GM12878 (cell line): Measurements from ENCODE around the gene TUBA8. TPM values are rescaled to one million over a fixed set of nuclear protein-coding genes. Genes with fewer than 3 reads are reported as not detected.

Source experiments
- ATAC-seq: fragments of 200-7000 bp; cut with Tn5 transposase; 3 replicates; pipeline ENCODE4 v1.9.1; 2020; ENCODE audit warnings: mild to moderate bottlenecking, moderate library complexity
- BruUV-seq: library from RNA; stranded (reverse); fragments of 400-500 nt; replicated peaks from 2 replicates; lab custom pipeline; 2021; lab: Mats Ljungman, UMichigan
- CTCF ChIA-PET: fragments of 300-600 bp; sonication (Branson Sonifier 250); formaldehyde crosslinking; extraction: SDS; loops from one replicate; lab custom pipeline; 2021; ENCODE audit warnings: inconsistent platforms; lab: Yijun Ruan, JAX
- POLR2A ChIA-PET: fragments of 350-600 bp; formaldehyde crosslinking; extraction: SDS; loops from one replicate; lab custom pipeline; 2021; ENCODE audit warnings: inconsistent platforms; lab: Charles Lee
- RAD21 ChIA-PET: fragments of 300-600 bp; sonication (Branson Sonifier 250); formaldehyde crosslinking; loops from one replicate; lab custom pipeline; 2023; ENCODE audit warnings: antibody characterized with exemption; ENCODE audit not compliant: unreplicated experiment; lab: Charles Lee
- SMC1A ChIA-PET: fragments of 300-600 bp; sonication (Branson Sonifier 250); formaldehyde crosslinking; loops from one replicate; lab custom pipeline; 2023; ENCODE audit not compliant: unreplicated experiment, uncharacterized antibody; lab: Charles Lee
- DNase-seq: peaks from one replicate; pipeline ENCODE4 v3.0.0-alpha.2; 2011; ENCODE audit warnings: low read depth, low spot score
- FAIRE-seq: peaks from 3 replicates; lab custom pipeline; 2011; peaks lifted over from hg19 to GRCh38; lab: Jason Lieb, UNC
- H2AFZ ChIP-seq: 2 replicates; pipeline ENCODE4 v1.6.0; 2011; ENCODE audit warnings: low read depth, low read length, control low read depth; ENCODE audit not compliant: control insufficient read depth
- H3K27ac ChIP-seq: 2 replicates; pipeline ENCODE4 v1.5.1; 2011; ENCODE audit warnings: control low read depth; ENCODE audit not compliant: control insufficient read depth, insufficient read depth
- H3K27me3 ChIP-seq, 2 experiments: replicated peaks in 1 of 2; 2 replicates each; pipeline versions ENCODE4 v1.6.0 to v1.6.1; 2011; ENCODE audit warnings: low read length in 1 of 2; ENCODE audit not compliant: control insufficient read depth in 2 of 2, insufficient read depth in 2 of 2
- H3K36me3 ChIP-seq, 2 experiments: 2 replicates each; pipeline ENCODE4 v1.5.1; 2011; ENCODE audit warnings: low read length in 1 of 2; ENCODE audit not compliant: control insufficient read depth in 2 of 2, insufficient read depth in 2 of 2
- H3K4me1 ChIP-seq: 2 replicates; pipeline ENCODE4 v1.6.1; 2011; ENCODE audit warnings: mild to moderate bottlenecking, low read length, moderate library complexity, mixed read lengths; ENCODE audit not compliant: control insufficient read depth, insufficient read depth
- H3K4me2 ChIP-seq: 2 replicates; pipeline ENCODE4 v1.6.0; 2011; ENCODE audit warnings: control low read depth; ENCODE audit not compliant: control insufficient read depth, insufficient read depth
- H3K4me3 ChIP-seq: fragments of 200-600 bp; sonication (generic); 2 replicates; pipeline ENCODE4 v1.5.1; 2016
- H3K79me2 ChIP-seq: 2 replicates; pipeline ENCODE4 v1.6.0; 2011; ENCODE audit warnings: low read length; ENCODE audit not compliant: control insufficient read depth, insufficient read depth
- H3K9ac ChIP-seq: 2 replicates; pipeline ENCODE4 v1.8.0; 2011; ENCODE audit warnings: low read length, control low read depth, mixed read lengths; ENCODE audit not compliant: control insufficient read depth, insufficient read depth
- H3K9me3 ChIP-seq: replicated peaks from 3 replicates; pipeline ENCODE4 v1.5.1; 2011; ENCODE audit warnings: mild to moderate bottlenecking, low read length; ENCODE audit not compliant: control insufficient read depth, insufficient read depth
- H4K20me1 ChIP-seq: 2 replicates; pipeline ENCODE4 v1.6.0; 2011; ENCODE audit not compliant: control insufficient read depth, insufficient read depth
- CEBPB ChIP-seq, 2 experiments: fragments of 150-350 bp in 1 of 2; IDR thresholded peaks; 2 replicates each; pipeline ENCODE4 v1.6.1; 2012 to 2014; ENCODE audit warnings: low read depth in 2 of 2, low read length in 2 of 2, borderline replicate concordance in 1 of 2, inconsistent platforms in 1 of 2
- FOXM1 ChIP-seq: IDR thresholded peaks from 2 replicates; pipeline ENCODE4 v1.6.1; 2012; ENCODE audit warnings: low read depth, mild to moderate bottlenecking, inconsistent platforms, low read length, moderate library complexity
- HDGF ChIP-seq: fragments of 450-650 bp; IDR thresholded peaks from 2 replicates; pipeline ENCODE4 v1.6.1; 2016; ENCODE audit warnings: antibody characterized with exemption
- HSF1 ChIP-seq: fragments of 150-350 bp; IDR thresholded peaks from 2 replicates; pipeline ENCODE4 v1.6.1; 2014; ENCODE audit warnings: mild to moderate bottlenecking, low read depth, low read length
- JUND ChIP-seq: IDR thresholded peaks from 2 replicates; pipeline ENCODE4 v1.6.1; 2012; ENCODE audit warnings: low read depth, mild to moderate bottlenecking, low read length, improper control_type of control experiment, moderate library complexity
- MEF2B ChIP-seq: fragments of 450-650 bp; IDR thresholded peaks from 2 replicates; pipeline ENCODE4 v1.6.1; 2018; ENCODE audit warnings: mild to moderate bottlenecking, moderate library complexity; ENCODE audit not compliant: partially characterized antibody, poor library complexity, severe bottlenecking
- RB1 ChIP-seq: fragments of 450-650 bp; formaldehyde crosslinking; IDR thresholded peaks from 2 replicates; pipeline ENCODE4 v1.6.1; 2017; ENCODE audit warnings: mild to moderate bottlenecking, borderline replicate concordance
- SRF ChIP-seq, 2 experiments: IDR thresholded peaks; 2 replicates each; pipeline ENCODE4 v1.6.1; 2011; ENCODE audit warnings: low read depth in 2 of 2, low read length in 2 of 2, mild to moderate bottlenecking in 1 of 2, moderate library complexity in 1 of 2
- SUZ12 ChIP-seq: fragments of 200-600 bp; sonication (generic); IDR thresholded peaks from one replicate; pipeline ENCODE4 v1.6.1; 2018; ENCODE audit warnings: antibody characterized with exemption, mild to moderate bottlenecking; ENCODE audit not compliant: unreplicated experiment
- TCF12 ChIP-seq: IDR thresholded peaks from 2 replicates; pipeline ENCODE4 v1.6.1; 2011; ENCODE audit warnings: low read depth, mild to moderate bottlenecking, low read length
- ZNF217 ChIP-seq: fragments of 450-650 bp; IDR thresholded peaks from 2 replicates; pipeline ENCODE4 v1.6.1; 2017; ENCODE audit warnings: antibody characterized with exemption, mild to moderate bottlenecking
- ZSCAN29 ChIP-seq: fragments of 450-650 bp; IDR thresholded peaks from 2 replicates; pipeline ENCODE4 v1.6.1; 2017; ENCODE audit warnings: mild to moderate bottlenecking, moderate library complexity
- WGBS: methylation state at CpG from one replicate; pipeline ENCODE4 v1.1.6; 2016; ENCODE audit warnings: low lambda C conversion rate; ENCODE audit not compliant: insufficient replicate concordance, insufficient coverage; ENCODE audit errors: missing lambda C conversion rate; 5-methylcytosine and 5-hydroxymethylcytosine counted together
- in situ Hi-C: fragments of 300-500 bp; cut with MboI; formaldehyde crosslinking; loops from 9 replicates; pipeline ENCODE4 v1.14.3; 2018; ENCODE audit warnings: mixed read lengths
- intact Hi-C: fragments of 100-400 bp; cut with micrococcal nuclease; formaldehyde crosslinking; loops from one replicate; pipeline ENCODE4 v1.14.2; 2022; ENCODE audit not compliant: unreplicated experiment
- polyA plus RNA-seq, 11 experiments: library from polyadenylated mRNA; depleted of rRNA in 4 of 11; unstranded in 6 of 11; stranded (reverse) in 5 of 11; fragments of >200 nt; fragmentation: Nextera tagmentation in 4 of 11; fragmentation: Illumina TruSeq in 1 of 11; extraction: Ambion mirVana in 4 of 11; extraction: Trizol in 1 of 11; gene quantifications; 1 replicate in 1 of 11; 2 replicates in 10 of 11; pipeline versions ENCODE4 v1.2.1 to v1.2.3, GENCODE V29; 2011 to 2016; ENCODE audit warnings: inconsistent platforms in 2 of 11, missing spikeins in 2 of 11, low read depth in 1 of 11
- total RNA-seq, 4 experiments: library from RNA; depleted of rRNA in 3 of 4; stranded (reverse); fragments of >200 nt in 3 of 4; fragmentation: Illumina TruSeq in 1 of 4; extraction: Trizol in 1 of 4; gene quantifications; 2 replicates each; pipeline versions ENCODE4 v1.2.1 to v1.2.3, GENCODE V29; 2013 to 2021
- TF ChIP-seq, protein P1 (sequence below), 3 experiments: IDR thresholded peaks in 2 of 3; conservative IDR thresholded peaks in 1 of 3; 2 replicates each; pipeline ENCODE4 v1.5.1; 2011; ENCODE audit warnings: low read depth in 3 of 3, low read length in 3 of 3, mild to moderate bottlenecking in 3 of 3, control low read depth in 2 of 3, moderate library complexity in 2 of 3, inconsistent platforms in 1 of 3, mixed read lengths in 1 of 3; ENCODE audit not compliant: control insufficient read depth in 2 of 3, insufficient read depth in 1 of 3; ENCODE audit errors: extremely low read depth in 1 of 3
- TF ChIP-seq, protein P2 (sequence below): fragments of 450-650 bp; IDR thresholded peaks from 2 replicates; pipeline ENCODE4 v1.6.1; 2016; ENCODE audit warnings: mild to moderate bottlenecking
- TF ChIP-seq, protein P3 (sequence below): fragments of 150-350 bp; IDR thresholded peaks from 2 replicates; pipeline ENCODE4 v1.6.1; 2016; ENCODE audit warnings: low read depth, low read length

Gene TUBA8
- total and polyA plus RNA-seq, 10 of the 15 experiments (the other 5 are each of a cell fraction or from before 2014, with no cell fraction given): 2.2 to 30.3 (median 21.0) TPM

- FAIRE-seq (no peak), ATAC-seq (peak; percentile 44), DNase-seq (no peak)
- intact Hi-C loops (loop anchor here (10.0 kb wide), 1 partner anchor 130 kb away; no protein-coding TSS in a partner anchor), in situ Hi-C loops (no loop called here)
- no TSS peak for BruUV-seq
- WGBS: 71% methylated on average over 4 of the region's 4 CpGs
- Histone ChIP-seq H3K4me2 (peak overlapping the region; percentile 28; the same call in 1 of the 2 replicates), H3K4me1 (peaks cover 35% of the 10 kb centered on the region), H2AFZ (no peak overlapping the region), H3K36me3 (no peaks in the 10 kb centered on the region), H3K79me2 (peaks cover 3% of the 10 kb centered on the region), H3K27ac (peak overlapping the region; percentile 96), H3K4me3 (0 out of 2 replicates have a peak overlapping the region, but pooled peaks have one; percentile 18), H3K9me3 (peaks cover 28% of the 10 kb centered on the region), H4K20me1 (no peaks in the 10 kb centered on the region), H3K9ac (peak overlapping the region; percentile 5; the same call in 1 of the 2 replicates), H3K27me3 (no peaks in the 10 kb centered on the region)
- ChIA-PET RAD21 (interaction anchor here (1.5 to 5.0 kb wide), 3 partner anchors 16 to 29 kb away, joined by 3 to 21 read pairs (median 17); no protein-coding TSS in a partner anchor), CTCF (interaction anchor here (0.6 to 3.6 kb wide), 2 partner anchors 28 to 48 kb away, joined by 3 to 17 read pairs; partner anchors contain the start of gene PEX26), POLR2A (interaction anchor here (0.7 to 2.0 kb wide), 4 partner anchors 10 to 48 kb away, joined by 3 to 5 read pairs (median 4); partner anchors contain the start of gene PEX26), SMC1A (interaction anchor here (0.7 to 4.7 kb wide), 6 partner anchors 9 to 302 kb away, joined by 3 to 31 read pairs (median 14); partner anchors contain the start of genes PEX26 and USP18)
- TF ChIP-seq, protein P1, sequence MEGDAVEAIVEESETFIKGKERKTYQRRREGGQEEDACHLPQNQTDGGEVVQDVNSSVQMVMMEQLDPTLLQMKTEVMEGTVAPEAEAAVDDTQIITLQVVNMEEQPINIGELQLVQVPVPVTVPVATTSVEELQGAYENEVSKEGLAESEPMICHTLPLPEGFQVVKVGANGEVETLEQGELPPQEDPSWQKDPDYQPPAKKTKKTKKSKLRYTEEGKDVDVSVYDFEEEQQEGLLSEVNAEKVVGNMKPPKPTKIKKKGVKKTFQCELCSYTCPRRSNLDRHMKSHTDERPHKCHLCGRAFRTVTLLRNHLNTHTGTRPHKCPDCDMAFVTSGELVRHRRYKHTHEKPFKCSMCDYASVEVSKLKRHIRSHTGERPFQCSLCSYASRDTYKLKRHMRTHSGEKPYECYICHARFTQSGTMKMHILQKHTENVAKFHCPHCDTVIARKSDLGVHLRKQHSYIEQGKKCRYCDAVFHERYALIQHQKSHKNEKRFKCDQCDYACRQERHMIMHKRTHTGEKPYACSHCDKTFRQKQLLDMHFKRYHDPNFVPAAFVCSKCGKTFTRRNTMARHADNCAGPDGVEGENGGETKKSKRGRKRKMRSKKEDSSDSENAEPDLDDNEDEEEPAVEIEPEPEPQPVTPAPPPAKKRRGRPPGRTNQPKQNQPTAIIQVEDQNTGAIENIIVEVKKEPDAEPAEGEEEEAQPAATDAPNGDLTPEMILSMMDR (IDR thresholded peaks at IDR 0.05 in 2 of 3, conservative IDR thresholded peaks at IDR 0.05 in 1 of 3; ENCODE audit: control insufficient read depth in 2 of 3, extremely low read depth in 1 of 3, insufficient read depth in 1 of 3, low read depth in 3 of 3, low read length in 3 of 3): no peak
- TF ChIP-seq SRF (IDR thresholded peaks at IDR 0.05; ENCODE audit: low read depth in 2 of 2, low read length in 2 of 2) (no peak), ZSCAN29 (no peak), CEBPB (IDR thresholded peaks at IDR 0.05; ENCODE audit: borderline replicate concordance in 1 of 2, low read depth in 2 of 2, low read length in 2 of 2) (no peak), SUZ12 (no peak), ZNF217 (no peak), FOXM1 (no peak), JUND (no peak), HSF1 (no peak), HDGF (0 out of 2 replicates have a peak, but pooled peaks have one; percentile 10), MEF2B (peak; percentile 81), TCF12 (no peak), RB1 (no peak)
- TF ChIP-seq, protein P2, sequence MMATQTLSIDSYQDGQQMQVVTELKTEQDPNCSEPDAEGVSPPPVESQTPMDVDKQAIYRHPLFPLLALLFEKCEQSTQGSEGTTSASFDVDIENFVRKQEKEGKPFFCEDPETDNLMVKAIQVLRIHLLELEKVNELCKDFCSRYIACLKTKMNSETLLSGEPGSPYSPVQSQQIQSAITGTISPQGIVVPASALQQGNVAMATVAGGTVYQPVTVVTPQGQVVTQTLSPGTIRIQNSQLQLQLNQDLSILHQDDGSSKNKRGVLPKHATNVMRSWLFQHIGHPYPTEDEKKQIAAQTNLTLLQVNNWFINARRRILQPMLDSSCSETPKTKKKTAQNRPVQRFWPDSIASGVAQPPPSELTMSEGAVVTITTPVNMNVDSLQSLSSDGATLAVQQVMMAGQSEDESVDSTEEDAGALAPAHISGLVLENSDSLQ: no peak
- TF ChIP-seq, protein P3, sequence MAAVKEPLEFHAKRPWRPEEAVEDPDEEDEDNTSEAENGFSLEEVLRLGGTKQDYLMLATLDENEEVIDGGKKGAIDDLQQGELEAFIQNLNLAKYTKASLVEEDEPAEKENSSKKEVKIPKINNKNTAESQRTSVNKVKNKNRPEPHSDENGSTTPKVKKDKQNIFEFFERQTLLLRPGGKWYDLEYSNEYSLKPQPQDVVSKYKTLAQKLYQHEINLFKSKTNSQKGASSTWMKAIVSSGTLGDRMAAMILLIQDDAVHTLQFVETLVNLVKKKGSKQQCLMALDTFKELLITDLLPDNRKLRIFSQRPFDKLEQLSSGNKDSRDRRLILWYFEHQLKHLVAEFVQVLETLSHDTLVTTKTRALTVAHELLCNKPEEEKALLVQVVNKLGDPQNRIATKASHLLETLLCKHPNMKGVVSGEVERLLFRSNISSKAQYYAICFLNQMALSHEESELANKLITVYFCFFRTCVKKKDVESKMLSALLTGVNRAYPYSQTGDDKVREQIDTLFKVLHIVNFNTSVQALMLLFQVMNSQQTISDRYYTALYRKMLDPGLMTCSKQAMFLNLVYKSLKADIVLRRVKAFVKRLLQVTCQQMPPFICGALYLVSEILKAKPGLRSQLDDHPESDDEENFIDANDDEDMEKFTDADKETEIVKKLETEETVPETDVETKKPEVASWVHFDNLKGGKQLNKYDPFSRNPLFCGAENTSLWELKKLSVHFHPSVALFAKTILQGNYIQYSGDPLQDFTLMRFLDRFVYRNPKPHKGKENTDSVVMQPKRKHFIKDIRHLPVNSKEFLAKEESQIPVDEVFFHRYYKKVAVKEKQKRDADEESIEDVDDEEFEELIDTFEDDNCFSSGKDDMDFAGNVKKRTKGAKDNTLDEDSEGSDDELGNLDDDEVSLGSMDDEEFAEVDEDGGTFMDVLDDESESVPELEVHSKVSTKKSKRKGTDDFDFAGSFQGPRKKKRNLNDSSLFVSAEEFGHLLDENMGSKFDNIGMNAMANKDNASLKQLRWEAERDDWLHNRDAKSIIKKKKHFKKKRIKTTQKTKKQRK: no peak
These were observed 6.0 kb upstream of the TUBA8 start for GRCh38 chr22:18104566-18104965.
